Erythroblast (primary cell): ENCODE results near the gene MIGA1.

ENCODE experiments used
- GATA1 ChIP-seq: IDR thresholded peaks from 2 replicates; pipeline ENCODE4 v1.6.1; 2011; ENCODE audit warnings: low read depth, mild to moderate bottlenecking, control low read depth, low read length, moderate library complexity
- POLR2A ChIP-seq: IDR thresholded peaks from 2 replicates; pipeline ENCODE4 v1.6.1; 2011; ENCODE audit warnings: mild to moderate bottlenecking, low read length

- TF ChIP-seq POLR2A = no peak
- no peak for TF ChIP-seq GATA1
These were observed 79.3 kb downstream of the MIGA1 start for GRCh38 chr1:77858725-77859124.
